K562 (cell line): ENCODE results near the gene SIRPA. TPM values are rescaled to one million over a fixed set of nuclear protein-coding genes. Genes with fewer than 3 reads are reported as not detected.

Experiments used
- ATAC-seq: fragments of 200-7000 bp; cut with Tn5 transposase; 3 replicates; pipeline ENCODE4 v1.9.1; 2020; ENCODE audit warnings: moderate library complexity
- BruUV-seq: library from RNA; stranded (reverse); fragments of 400-500 nt; replicated peaks from 2 replicates; lab custom pipeline; 2021; lab: Mats Ljungman, UMichigan
- CTCF ChIA-PET: fragments of 300-600 bp; formaldehyde crosslinking; extraction: SDS; loops from one replicate; lab custom pipeline; 2021; ENCODE audit warnings: low intra/inter-chr PET ratio; lab: Yijun Ruan, JAX
- POLR2A ChIA-PET: fragments of 300-600, 350-650 bp; sonication (Branson Sonifier 250); formaldehyde crosslinking; extraction: SDS; loops from one replicate; lab custom pipeline; 2021; ENCODE audit warnings: antibody characterized with exemption, inconsistent platforms; lab: Yijun Ruan, JAX
- DNase-seq, 4 experiments: peaks; one replicate each; pipeline versions ENCODE4 v3.0.0 to v3.0.0-alpha.2; 2011 to 2018; ENCODE audit warnings: low spot score in 3 of 4, mixed read lengths in 3 of 4; ENCODE audit errors: extremely low read depth in 1 of 4
- FAIRE-seq: peaks from 2 replicates; lab custom pipeline; 2011; peaks lifted over from hg19 to GRCh38; lab: Jason Lieb, UNC
- H2AFZ ChIP-seq: 2 replicates; pipeline ENCODE4 v1.6.0; 2011; ENCODE audit warnings: low read depth, low read length, control low read depth, inconsistent platforms
- H3K27ac ChIP-seq: fragments of 200-600 bp; 3 replicates; pipeline ENCODE4 v1.8.0; 2011; ENCODE audit warnings: low read depth, mild to moderate bottlenecking, control low read depth, inconsistent platforms, low read length, moderate library complexity, mixed read lengths; ENCODE audit errors: extremely low read depth
- H3K27me3 ChIP-seq, 2 experiments: fragments of 300-600 bp in 1 of 2; 2 replicates in 1 of 2; 3 replicates in 1 of 2; pipeline versions ENCODE4 v1.6.0 to v1.8.0; 2011; ENCODE audit warnings: inconsistent platforms in 2 of 2, low read length in 2 of 2, mild to moderate bottlenecking in 1 of 2, mixed read lengths in 1 of 2, moderate library complexity in 1 of 2; ENCODE audit not compliant: control insufficient read depth in 2 of 2, insufficient read depth in 2 of 2
- H3K36me3 ChIP-seq: fragments of 300-600 bp; 3 replicates; pipeline ENCODE4 v1.8.0; 2011; ENCODE audit warnings: mild to moderate bottlenecking, low read length, inconsistent platforms; ENCODE audit not compliant: control insufficient read depth, insufficient read depth
- H3K4me1 ChIP-seq, 2 experiments: fragments of 200-600 bp in 1 of 2; replicated peaks in 1 of 2; 2 replicates in 1 of 2; 3 replicates in 1 of 2; pipeline versions ENCODE4 v1.5.1 to v1.8.0; 2011; ENCODE audit warnings: inconsistent platforms in 2 of 2, low read length in 2 of 2, mild to moderate bottlenecking in 1 of 2, mixed read lengths in 1 of 2, moderate library complexity in 1 of 2; ENCODE audit not compliant: control insufficient read depth in 2 of 2, insufficient read depth in 2 of 2
- H3K4me2 ChIP-seq: 2 replicates; pipeline ENCODE4 v1.6.1; 2011; ENCODE audit warnings: low read length, control low read depth, inconsistent platforms, mixed read lengths; ENCODE audit not compliant: insufficient read depth
- H3K4me3 ChIP-seq: fragments of 200-600 bp; sonication (generic), shearing (Covaris generic); 2 replicates; pipeline ENCODE4 v1.5.1; 2016; ENCODE audit warnings: control low read depth, inconsistent platforms
- H3K79me2 ChIP-seq: fragments of 200-600 bp; 3 replicates; pipeline ENCODE4 v1.8.0; 2011; ENCODE audit warnings: low read length, inconsistent platforms; ENCODE audit not compliant: control insufficient read depth, insufficient read depth
- H3K9ac ChIP-seq, 2 experiments: 2 replicates each; pipeline versions ENCODE4 v1.6.0 to v1.6.1; 2011; ENCODE audit warnings: low read depth in 2 of 2, low read length in 2 of 2, control low read depth in 1 of 2, inconsistent platforms in 1 of 2, mild to moderate bottlenecking in 1 of 2, mixed read lengths in 1 of 2; ENCODE audit not compliant: insufficient read depth in 1 of 2
- H3K9me1 ChIP-seq: one replicate; pipeline ENCODE4 v1.6.0; 2011; ENCODE audit warnings: inconsistent platforms, mild to moderate bottlenecking, low read length, moderate library complexity; ENCODE audit not compliant: control insufficient read depth, insufficient read depth
- H3K9me3 ChIP-seq: replicated peaks from 2 replicates; pipeline ENCODE4 v1.5.1; 2011; ENCODE audit warnings: low read depth, low read length, inconsistent platforms; ENCODE audit not compliant: control insufficient read depth, insufficient read depth
- H4K20me1 ChIP-seq: replicated peaks from 2 replicates; pipeline ENCODE4 v1.6.1; 2011; ENCODE audit warnings: low read length, inconsistent platforms, mixed read lengths; ENCODE audit not compliant: control insufficient read depth, insufficient read depth
- HDAC1 ChIP-seq, 2 experiments: fragments of 450-650 bp; IDR thresholded peaks; 2 replicates each; pipeline ENCODE4 v1.6.1; 2016 to 2017; ENCODE audit warnings: inconsistent platforms in 1 of 2, mild to moderate bottlenecking in 1 of 2, moderate library complexity in 1 of 2
- SFPQ ChIP-seq: fragments of 200-400 bp; formaldehyde crosslinking; IDR thresholded peaks from 2 replicates; pipeline ENCODE4 v1.6.1; 2017; ENCODE audit warnings: mild to moderate bottlenecking, low read depth, low read length, moderate library complexity
- STAT6 ChIP-seq: sonication (generic); formaldehyde crosslinking; IDR thresholded peaks from 2 replicates; pipeline ENCODE4 v1.8.1; 2023; ENCODE audit warnings: mild to moderate bottlenecking, missing genetic modification reagents
- ZNF3 ChIP-seq: fragments of 250-450 bp; sonication (Bioruptor Pico); IDR thresholded peaks from 2 replicates; pipeline ENCODE4 v1.5.0; 2021; ENCODE audit warnings: mild to moderate bottlenecking, moderate library complexity
- WGBS: fragments of 100-300 bp; shearing (Covaris generic); methylation state at CpG from one replicate; pipeline ENCODE4 v1.1.6; 2016; ENCODE audit warnings: low coverage, mixed read lengths; ENCODE audit not compliant: insufficient coverage; ENCODE audit errors: missing lambda C conversion rate; 5-methylcytosine and 5-hydroxymethylcytosine counted together
- in situ Hi-C: fragments of 300-500 bp; cut with MboI; formaldehyde crosslinking; loops from 4 replicates; pipeline ENCODE4 v1.15.0; 2018; ENCODE audit warnings: inconsistent platforms, mixed read lengths
- intact Hi-C: fragments of 100-400 bp; cut with micrococcal nuclease; formaldehyde crosslinking; loops from 2 replicates; pipeline ENCODE4 v1.14.2; 2022
- polyA plus RNA-seq, 8 experiments: library from polyadenylated mRNA; depleted of rRNA in 4 of 8; stranded (reverse) in 5 of 8; unstranded in 3 of 8; fragments of >200 nt; fragmentation: Nextera tagmentation in 2 of 8; fragmentation: Illumina TruSeq in 1 of 8; extraction: Ambion mirVana in 2 of 8; extraction: Trizol in 1 of 8; gene quantifications; 2 replicates each; pipeline versions ENCODE4 v1.2.1 to v1.2.3, GENCODE V29; 2011 to 2014; ENCODE audit warnings: inconsistent platforms in 1 of 8, missing spikeins in 1 of 8
- total RNA-seq, 7 experiments: library from RNA; depleted of rRNA in 6 of 7; stranded (reverse); fragments of >200 nt in 6 of 7; fragmentation: Illumina TruSeq in 2 of 7; extraction: Trizol in 2 of 7; gene quantifications; 2 replicates each; pipeline versions ENCODE4 v1.2.1 to v1.2.3, GENCODE V29; 2011 to 2021; ENCODE audit warnings: low replicate concordance in 1 of 7

The SIRPA gene
- total and polyA plus RNA-seq, 9 of the 15 experiments (the other 6 are each of a cell fraction or from before 2014, with no cell fraction given) = 0.01 to 0.40 (median 0.11) TPM; not detected in 2

- POLR2A ChIA-PET = interaction anchor here (0.6 kb wide), 2 partner anchors 303 to 497 kb away, joined by 3 read pairs; no protein-coding TSS in a partner anchor
- 3% methylated on average over 5 of the region's 5 CpGs for WGBS
- TF ChIP-seq ZNF3 (CRISPR knock-in tag) = no peak
- TF ChIP-seq STAT6 (CRISPR knock-in tag) = no peak
- no peak for TF ChIP-seq SFPQ
- TF ChIP-seq HDAC1 (IDR thresholded peaks at IDR 0.05) = no peak
- Histone ChIP-seq H3K27ac (no peak overlapping the region), H3K9me1 (no peaks in the 10 kb centered on the region), H3K4me2 (no peak overlapping the region), H2AFZ (no peak overlapping the region), H3K9ac (no peak overlapping the region), H3K36me3 (no peaks in the 10 kb centered on the region), H4K20me1 (no peaks in the 10 kb centered on the region), H3K4me1 (no peaks in the 10 kb centered on the region), H3K27me3 (no peaks in the 10 kb centered on the region; a peak in 2 of 5 replicates), H3K9me3 (no peaks in the 10 kb centered on the region), H3K79me2 (no peaks in the 10 kb centered on the region), H3K4me3 (no peak overlapping the region)
- FAIRE-seq (no peak), ATAC-seq (no peak), DNase-seq (no peak)
- in situ Hi-C loops (no loop called here), intact Hi-C loops (no loop called here)
- BruUV-seq = no TSS peak
- CTCF ChIA-PET = no interaction called here
These were observed 58.4 kb downstream of the SIRPA start for GRCh38 chr20:1953621-1954020.
